ENCODE measurements around the gene USP12.
"Not testable (repeated sequence)": the region's sequence is repeated elsewhere in the genome, so short reads cannot be mapped to it uniquely, and the experiment has no call there.

The USP12 gene

DNA sequence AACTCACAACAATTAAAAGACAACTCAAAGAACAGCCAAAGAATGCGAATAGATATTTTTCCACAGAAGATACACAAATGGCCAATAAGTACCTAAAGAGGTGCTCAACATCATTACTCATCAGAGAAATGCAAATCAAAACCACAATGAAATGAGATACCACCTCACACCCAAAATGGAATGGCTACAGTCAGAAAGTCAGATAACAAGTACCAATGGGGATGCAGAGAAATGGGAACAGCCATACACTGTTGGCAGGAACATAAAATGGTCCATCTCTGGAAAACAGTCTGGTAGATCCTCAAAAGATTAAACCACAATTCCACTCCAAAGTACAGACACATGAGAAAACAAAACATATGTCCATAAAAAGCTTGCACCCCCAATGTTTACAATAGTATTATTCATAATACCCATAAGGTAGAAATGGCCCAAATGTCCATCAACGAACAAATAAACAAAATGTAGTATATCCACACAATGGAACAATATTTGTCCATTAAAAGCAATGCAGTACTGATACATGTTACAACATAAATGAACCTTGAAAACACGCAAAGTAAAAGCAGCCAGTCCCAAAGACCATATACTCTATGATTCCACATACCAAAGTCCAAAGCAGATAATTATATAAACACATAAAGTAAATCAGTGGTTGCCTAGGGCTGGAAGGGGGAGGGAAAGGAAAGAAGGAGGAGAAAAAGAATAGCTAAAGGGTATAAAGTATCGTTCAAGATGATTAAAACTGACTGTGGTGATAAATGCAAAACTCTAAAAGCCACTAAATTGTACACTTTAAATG is 19.6 kb downstream of the USP12 start:
- no peak for DNase-seq (ENCODE audit: low read depth in 2 of 2)

DNA sequence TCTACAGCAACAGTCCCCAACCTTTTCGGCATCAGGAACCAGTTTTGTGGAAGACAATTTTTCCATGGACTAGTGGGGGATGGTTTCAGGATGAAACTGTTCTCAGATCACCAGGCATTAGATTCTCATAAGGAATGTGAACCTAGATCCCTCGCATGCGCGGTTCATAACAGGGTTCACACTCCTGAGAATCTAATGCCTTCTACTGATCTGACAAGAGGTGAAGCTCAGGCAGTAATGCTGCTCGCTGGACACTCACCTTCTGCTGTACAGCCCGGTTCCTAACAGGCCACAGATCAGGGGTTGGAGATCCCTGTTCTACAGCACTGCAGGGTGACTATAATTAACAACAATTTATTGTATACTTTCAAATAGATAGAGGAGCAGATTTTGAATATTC is 21.9 kb downstream of the USP12 start:
- no peak for DNase-seq (ENCODE audit: low read depth in 2 of 2)

DNA sequence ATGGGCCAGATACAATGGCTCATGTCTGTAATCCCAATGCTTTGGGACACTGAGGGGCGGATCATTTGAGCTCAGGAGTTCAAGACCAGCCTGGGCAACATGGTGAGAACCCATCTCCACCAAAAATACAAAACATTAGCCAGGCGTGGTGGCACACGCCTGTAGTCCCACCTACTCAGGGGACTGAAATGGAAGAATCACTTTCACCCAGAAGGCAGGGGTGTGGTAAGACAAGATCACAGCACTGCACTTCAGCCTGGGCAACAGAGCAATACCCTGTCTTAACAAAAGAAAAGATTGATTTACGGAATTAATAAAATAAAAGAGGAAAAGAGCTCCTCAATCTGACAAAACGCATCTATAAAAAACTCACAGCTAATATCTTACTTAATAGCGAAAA is 22.7 kb downstream of the USP12 start:
- DNase-seq (ENCODE audit: low read depth in 2 of 2), result no peak

DNA sequence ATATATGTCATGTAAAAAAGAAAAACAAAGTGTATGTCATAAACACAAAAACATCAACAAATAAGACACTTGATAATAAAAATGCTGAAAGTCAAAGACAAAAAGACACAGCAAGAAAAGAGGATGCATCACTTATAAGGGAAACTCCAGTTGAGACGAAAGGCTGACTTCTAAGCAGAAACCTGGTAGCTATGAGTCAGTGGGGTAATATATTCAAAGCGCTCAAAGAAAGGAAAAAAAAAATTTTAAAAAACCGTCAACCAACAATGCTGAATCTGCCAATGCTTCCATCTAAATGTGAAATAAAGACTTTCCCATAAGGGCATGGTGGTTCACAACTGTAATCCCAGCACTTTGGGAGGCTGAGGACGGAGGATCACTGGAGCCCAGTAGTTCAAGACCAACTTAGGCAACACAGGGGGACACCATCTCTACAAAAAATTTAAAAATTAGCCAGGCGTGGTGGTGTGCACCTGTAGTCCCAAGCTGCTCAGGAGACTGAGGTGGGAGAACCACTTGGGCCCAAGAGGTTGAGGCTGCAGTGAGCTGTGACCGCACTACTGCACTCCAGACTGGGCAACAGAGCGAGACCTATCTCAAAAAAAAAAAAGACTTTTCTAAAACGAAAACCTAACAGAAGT is 24.0 kb downstream of the USP12 start:
- DNase-seq (ENCODE audit: low read depth in 2 of 2), result no peak

DNA sequence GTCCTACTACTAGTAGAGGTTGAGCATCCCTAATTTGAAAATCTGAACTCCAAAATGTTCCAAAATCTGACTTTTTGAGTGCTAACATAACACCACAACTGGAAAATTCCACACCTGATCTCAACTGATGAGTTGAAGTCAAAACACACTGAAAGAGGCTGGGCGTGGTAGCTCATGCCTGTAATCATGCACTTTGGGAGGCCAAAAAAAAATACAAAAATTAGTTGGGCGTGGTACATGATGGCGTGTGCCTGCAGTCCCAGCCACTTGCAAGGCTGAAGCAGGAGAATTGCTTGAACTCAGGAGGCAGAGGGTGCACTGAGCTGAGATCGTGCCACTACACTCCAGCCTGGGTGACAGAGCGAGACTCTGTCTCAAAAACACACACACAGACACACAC is 29.9 kb downstream of the USP12 start:
- DNase-seq (ENCODE audit: low read depth in 2 of 2), result no peak

DNA sequence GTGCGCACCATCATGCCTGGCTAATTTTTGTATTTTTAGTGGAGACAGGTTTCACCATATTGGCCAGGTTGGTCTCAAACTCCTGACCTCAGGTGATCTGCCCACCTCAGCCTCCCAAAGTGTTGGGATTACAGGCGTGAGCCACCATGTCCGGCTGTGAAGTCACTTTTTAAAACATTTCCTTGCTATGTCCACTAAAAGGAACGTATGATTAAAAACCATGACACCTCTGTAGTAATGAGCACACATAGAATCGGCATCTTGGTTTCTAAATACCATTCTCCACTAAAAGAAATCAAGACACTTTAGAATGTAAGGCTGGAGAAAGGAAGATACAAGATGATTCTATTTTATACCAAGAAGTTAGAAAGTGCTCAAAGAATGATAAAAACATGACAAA is 30.5 kb downstream of the USP12 start:
- not testable (repeated sequence) for DNase-seq (ENCODE audit: low read depth in 2 of 2)

DNA sequence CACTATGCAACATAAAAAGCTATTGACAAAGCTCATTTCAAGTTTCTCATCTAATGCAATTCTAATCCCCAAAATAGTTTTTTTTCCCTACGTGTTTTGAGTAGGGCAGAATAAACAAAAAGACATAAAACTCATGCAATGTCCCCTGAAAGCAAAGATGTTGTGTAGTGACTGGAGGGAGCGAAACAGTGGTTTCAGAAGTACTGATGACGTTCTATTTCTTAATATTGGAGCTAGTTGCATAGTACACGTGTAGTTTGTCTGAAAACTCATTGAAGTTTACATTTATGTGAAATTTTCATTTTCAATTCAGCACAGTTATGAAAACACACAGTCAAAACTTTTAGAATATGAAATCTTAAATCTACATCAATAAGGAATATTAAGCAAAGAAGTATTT is 31.6 kb downstream of the USP12 start:
- no peak for DNase-seq (ENCODE audit: low read depth in 2 of 2)

DNA sequence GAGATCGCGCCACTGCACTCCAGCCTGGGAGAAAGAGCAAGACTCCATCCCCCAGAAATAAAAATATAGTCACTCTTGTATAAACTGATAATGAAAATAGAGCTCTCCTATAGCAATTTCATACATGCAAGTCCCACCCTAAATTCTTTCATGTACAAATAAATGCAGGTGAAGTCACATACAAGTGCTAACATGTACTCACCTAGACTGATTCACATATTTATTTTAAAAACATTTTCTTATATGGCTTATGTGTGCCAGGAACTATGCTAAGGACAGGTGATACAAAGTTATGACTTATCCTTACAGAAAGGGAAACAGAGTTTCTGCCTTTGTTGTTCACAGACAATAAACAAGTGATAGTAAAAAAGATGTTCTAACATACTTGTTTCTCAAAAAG is 32.0 kb downstream of the USP12 start:
- no peak for DNase-seq (ENCODE audit: low read depth in 2 of 2)

DNA sequence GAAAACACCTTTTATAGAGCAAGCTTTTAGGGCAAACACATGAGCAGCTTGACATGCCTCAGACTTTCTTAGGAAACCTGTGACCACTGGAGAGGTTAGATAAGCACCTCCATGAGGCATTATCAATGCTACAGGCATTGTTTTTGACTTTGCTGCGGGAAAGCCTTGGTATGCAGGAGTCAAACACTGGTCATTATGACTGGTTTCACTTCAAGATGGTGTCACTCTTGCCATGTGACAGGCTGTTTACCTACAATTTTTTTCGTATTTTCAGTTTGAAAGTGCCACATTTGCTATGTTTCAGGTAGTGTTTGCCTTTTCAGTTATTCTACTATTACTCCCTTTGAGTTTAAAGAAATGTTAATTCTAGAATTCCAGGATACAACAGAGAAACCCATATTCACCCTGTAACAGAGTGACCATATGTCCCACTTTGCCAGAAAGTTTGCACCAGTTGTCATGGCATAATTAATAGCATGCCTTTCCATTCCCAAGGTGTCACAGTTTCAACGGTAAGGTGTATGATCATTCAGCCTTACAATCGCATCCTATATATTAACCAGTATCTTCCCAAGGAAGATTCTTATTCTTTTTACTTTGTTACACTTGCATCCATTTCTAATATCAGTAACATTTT is 33.0 kb downstream of the USP12 start:
- DNase-seq (ENCODE audit: low read depth in 2 of 2), result no peak

DNA sequence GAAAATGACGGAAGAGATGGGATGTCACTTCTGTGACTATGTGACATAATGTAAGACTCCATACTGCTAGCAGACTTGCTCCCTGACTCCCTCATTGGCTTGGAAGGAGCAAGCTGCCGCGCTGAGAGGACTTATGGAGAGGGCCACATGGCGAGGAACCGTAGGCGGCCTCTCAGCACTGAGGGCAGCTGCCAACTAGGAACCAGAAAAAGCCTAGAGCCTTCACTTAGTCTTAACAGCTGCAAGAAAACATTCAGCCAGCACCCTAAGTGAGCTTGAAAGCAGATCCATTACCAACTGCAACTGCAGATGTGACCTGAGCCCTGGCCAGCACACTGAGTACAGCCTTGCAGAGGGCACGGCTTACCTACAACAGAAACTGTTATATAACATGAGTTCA is 33.9 kb downstream of the USP12 start:
- no peak for DNase-seq (ENCODE audit: low read depth in 2 of 2)

DNA sequence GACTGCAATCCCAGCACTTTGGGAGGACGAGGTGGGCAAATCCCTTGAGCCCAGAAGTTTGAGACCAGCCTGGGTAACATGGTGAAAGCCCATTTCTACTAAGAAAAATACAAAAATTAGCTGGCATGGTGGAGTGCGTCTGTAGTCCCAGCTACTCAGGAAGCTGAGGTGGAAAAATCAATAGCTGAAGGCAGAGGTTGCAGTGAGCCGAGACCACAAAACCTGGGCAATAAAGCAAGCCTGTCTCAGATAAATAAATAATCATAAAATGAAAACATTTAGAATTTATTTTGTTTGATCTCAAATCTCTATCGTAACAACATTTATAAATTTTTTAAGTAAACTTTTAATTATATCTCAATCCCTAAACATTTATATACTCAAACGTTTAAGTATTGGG is 36.6 kb downstream of the USP12 start:
- no peak for DNase-seq (ENCODE audit: low read depth in 2 of 2)

DNA sequence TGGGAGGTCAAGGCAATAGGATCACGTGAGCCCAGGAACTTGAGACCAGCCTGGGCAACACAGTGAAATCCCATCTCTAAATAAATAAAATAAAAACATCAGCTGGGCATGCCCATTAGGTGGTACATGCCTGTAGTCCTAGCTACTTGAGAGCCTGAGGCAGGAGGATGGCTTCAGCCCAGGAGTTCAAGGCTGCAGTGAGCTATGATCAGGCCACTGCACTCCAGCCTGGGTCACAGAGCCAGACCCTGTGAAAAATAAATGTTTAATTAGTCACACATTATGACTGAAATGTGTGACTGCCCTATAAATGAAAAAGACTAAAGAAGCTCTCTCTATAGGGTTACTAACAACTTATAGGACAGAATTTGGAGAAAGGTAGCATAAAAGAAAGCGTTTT is 37.7 kb downstream of the USP12 start:
- no peak for DNase-seq (ENCODE audit: low read depth in 2 of 2)

DNA sequence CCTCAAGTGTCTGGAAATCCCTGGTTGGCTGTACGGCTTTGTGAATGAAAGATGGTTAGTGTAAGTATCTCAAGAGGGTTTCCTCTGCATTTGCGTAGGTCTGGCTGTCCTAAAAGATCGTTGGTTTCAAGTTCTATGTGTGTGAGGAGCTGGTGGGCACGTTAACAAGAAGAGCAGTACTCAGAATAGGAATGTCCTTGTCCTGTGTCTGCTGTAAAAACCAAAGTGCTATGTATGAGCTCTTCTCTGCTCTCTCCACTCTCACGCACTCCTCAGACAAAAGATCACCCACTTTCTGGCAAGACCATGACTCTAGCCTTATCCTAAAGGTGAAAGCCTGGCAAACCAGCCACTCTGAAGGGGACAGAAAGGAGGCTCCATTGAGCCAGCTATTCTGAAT is 39.1 kb downstream of the USP12 start:
- no peak for DNase-seq (ENCODE audit: low read depth in 2 of 2)

DNA sequence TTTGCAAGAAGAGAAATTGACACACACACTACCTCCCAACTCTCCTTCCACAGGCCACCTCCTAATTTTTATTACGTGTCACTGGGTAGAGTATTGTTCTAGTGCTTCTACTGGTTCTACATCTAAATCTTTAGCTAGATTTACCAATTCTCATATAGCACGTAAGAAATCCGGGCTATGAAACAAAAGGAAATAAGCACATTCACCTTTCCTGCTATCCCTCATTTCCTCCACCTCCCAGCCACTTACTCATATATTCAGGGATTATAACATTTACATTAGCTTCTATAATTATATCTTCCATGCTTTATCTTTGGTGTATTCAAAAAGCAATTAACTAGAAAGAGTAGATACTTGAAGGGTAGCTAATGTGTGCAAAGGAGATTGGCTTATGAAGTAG is 39.7 kb downstream of the USP12 start:
- DNase-seq (ENCODE audit: low read depth in 2 of 2), result no peak

DNA sequence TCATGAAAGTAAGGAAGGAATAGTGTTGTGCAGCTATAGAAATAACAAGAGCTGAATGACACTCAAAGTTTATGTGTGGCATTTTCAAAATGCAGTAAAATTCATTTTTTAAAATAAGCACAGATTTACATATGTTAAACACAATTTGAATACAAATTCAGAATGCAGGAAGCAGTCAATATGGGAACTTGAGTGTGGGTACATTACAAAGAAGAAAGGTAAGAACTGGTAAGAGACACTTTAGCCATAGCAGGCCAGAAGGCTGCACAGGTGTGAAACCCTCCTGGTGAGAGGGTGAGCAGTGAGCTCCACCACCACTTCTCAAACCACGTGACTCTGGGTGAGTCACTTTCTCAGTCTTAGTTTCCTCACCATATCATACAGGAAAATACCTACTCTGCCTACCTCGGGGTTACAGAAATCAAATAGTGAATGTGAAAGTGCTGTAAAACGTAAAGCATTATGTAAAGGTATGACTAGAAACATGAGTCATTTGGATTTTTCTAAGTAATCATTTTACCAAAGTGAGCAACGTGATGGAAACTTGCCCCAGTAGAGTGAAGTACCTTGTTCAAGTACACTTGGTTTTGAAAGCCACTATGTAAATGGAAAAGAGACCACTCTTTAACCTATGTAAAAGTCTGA is 40.5 kb downstream of the USP12 start:
- DNase-seq (ENCODE audit: low read depth in 2 of 2), result peak; percentile 59 to 60

DNA sequence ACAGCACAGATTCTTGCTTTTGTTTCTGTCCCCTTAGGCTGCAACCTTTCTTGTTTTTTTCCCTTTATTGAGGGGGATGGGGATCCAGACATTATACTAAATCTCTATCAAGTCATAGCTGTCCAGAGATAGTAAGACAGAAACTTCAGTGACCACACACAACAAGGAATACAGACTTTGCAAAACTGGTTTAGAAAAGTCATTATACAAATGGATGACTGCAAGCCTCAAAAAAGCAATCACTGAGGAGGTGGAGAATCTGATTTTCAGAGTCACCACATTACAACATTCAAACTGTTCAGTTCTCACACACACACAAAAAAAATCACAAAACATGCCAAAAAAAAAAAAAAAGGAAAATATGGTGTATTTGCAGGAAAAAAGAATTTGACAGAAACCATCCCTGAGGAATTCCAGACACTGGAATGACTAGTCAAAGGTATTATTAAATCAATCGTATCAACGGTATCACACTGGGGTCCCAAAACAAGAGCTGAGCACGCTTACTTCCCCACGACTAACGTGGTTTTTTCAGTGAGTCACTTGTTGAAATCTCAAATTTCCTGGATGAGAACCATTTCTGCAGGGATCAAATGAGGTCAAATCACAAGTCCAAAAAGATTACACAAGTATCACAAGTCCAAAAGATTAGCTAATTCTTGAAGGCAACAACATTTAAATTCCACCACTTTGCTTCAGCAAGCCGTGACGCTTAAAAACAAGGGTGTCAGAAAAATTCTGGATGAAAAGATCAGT is 41.2 kb downstream of the USP12 start:
- DNase-seq (ENCODE audit: low read depth in 2 of 2), result no peak

DNA sequence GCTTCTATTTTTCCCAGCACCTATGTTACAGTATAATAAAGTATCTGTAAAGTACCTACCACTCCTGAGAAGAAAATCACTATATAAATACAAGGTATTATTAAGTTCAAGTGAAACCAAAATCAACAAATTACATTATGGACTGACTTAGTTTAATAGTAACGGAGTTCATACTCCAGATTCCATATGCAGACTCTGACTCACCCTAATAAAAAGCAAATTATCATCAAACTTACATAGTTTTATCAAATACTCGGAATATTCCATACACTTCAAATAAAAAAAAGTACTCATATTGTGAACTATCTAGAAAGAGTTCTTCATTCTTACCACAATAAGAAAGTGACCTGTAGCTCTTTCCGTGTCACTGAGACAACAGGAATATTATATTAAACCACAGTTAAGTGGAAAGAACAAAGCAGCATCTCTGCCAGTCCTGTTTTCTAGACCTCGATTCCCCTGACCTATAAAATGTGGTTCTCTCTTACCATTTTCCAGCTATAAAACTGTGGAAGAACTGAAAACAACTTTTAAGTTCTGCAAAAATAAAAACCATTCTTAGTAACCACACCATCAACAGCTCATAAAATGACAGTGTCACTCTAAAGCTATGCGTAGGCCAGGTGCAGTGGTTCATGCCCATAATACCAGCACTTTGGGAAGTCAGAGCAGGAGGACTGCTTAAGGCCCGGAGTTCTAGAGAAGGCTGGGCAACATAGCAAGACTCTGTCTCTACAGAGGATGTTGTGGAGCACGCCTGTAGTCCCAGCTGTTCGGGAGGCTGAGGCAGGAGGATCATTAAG is 42.6 kb downstream of the USP12 start:
- no peak for DNase-seq (ENCODE audit: low read depth in 2 of 2)

DNA sequence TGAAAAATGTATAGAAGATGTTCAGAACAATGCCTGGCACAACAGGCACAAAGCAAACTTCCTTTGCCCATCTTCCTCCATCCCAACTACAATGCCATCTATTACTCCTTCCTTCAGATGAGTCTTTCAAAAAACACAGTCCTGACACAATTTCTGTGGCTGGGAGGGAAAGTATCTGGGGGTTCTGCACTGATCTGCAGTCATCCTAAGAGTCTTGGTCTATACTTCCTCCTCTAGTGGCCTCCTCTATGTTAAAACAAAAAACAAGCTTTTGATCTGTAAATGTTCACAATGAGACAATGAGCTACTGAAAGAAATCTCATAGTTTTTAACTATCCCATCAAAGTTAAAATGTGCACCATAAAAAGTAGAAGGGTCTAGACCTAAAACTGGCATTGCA is 44.8 kb downstream of the USP12 start:
- DNase-seq (ENCODE audit: low read depth in 2 of 2), result no peak

DNA sequence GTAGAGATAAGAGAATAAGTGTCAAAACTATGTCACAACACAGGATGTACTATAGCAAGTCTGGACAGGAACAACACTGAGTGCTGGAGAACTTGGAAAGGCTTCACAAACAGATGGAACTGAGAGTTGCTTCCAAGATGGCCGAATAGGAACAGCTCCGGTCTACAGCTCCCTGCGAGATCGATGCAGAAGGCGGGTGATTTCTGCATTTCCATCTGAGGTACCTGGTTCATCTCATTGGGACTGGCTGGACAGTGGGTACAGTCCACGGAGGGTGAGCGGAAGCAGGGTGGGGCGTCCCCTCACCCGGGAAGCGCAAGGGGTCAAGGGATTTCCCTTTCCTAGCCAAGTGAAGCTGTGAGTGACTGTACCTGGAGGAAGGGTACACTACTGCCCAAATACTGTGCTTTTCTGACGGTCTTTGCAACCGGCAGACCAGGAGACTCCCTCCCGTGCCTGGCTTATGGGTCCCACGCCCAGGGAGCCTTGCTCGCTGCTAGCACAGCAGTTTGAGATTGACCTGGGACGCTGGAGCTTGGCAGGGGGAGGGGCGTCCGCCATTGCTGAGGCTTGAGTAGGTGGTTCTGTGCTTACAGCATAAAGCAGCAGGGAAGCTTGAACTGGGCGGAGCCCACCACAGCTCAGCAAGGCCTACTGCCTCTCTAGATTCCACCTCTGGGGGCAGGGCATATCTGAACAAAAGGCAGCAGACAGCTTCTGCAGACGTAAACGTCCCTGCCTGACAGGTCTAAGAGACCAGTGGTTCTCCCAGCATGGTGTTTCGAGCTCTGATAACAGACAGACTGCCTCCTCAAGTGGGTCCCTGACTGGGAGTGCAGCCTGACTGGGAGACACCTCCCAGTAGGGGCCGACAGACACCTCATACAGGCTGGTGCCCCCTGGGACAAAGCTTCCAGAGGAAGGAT is 46.0 kb downstream of the USP12 start:
- DNase-seq (ENCODE audit: low read depth in 2 of 2), result no peak

DNA sequence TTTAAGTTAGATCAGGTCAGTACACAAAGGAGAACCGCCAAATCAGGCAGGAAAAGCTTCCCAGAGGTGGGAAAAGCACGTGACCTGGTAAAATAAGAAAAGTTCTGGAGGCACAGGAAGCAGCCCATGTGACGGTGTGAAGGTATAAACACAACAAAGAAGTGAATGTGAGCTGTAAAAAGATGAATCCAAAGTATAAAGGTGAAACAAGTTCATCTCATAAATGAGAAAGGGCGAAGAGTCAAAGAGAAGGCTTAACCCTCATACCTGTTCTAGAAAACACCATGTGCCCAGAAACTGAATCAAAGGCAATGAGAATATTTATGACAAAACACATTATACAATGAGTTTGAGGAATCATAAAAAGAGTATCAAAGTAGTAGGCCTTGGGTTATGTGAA is 47.0 kb downstream of the USP12 start:
- DNase-seq (ENCODE audit: low read depth in 2 of 2), result no peak
